Midbrain (tissue), 1 donor: ENCODE results near the gene CEACAM19.
"Not testable (repeated sequence)": the region's sequence is repeated elsewhere in the genome, so short reads cannot be mapped to it uniquely, and the experiment has no call there.

ENCODE experiments used
- DNase-seq: peaks from one replicate; lab custom pipeline; 2025; lab: John Stamatoyannopoulos, UW

Gene CEACAM19

DNA sequence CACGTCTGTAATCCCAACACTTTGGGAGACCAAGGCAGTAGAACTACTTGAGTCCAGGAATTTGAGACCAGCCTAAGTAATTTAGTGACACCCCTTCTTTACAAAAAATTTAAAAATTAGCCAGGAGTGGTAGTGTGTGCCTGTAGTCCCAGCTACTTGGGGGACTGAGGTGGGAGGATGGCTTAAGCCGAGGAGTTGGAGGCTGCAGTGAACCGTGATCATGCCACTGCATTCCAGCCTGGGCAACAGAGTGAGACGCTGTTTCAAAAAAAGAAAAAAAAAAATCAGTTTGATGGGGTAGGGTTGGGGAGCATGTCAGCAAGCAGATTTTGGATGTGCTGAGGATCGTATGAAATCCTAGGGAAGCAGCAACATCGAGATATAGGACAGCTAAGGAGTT lies 4.2 kb downstream of the CEACAM19 start:
- DNase-seq: no peak

DNA sequence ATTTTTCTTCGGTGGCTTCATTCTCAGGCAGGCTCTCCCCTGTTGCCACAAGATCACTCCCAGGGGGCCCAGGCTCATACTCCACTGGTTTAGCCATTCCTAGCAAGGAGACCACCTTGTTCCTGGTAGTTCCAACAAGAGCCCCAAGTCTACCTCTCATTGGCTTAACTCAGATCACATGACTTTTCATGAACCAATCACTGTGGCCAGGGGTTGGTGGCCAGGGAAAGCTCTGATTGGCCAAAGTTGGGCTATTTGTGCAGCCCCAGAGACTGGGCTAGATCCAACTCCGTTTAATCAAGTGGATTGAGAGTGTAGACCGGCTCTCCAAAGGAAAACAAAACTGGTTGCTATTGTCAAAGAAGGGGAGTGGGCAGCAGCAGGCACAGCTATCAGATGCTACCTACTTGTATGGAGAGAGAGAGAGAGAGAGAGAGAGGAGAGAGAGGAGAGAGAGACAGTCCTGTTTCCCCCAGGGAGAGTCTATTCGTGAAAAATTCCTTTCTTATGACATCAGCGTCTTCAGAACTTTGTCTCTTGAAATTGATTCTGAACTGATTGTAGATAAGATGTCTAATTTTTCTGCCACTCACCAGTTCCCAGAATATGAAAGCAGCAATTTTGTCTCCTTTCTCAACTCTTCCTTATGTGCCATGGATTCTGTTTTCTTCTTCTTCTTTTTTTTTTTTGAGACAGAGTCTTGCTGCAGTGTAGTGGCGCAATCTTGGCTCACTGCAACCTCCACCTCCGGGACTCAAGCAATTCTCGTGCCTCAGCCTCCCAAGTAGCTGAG lies 5.9 kb downstream of the CEACAM19 start:
- no peak for DNase-seq

GRCh38 chr19:44680536-44680935 lies 9.3 kb downstream of the CEACAM19 start:
- no peak for DNase-seq

- no peak for DNase-seq
These were observed 10.9 kb downstream of the CEACAM19 start for GRCh38 chr19:44681992-44682790.

DNA sequence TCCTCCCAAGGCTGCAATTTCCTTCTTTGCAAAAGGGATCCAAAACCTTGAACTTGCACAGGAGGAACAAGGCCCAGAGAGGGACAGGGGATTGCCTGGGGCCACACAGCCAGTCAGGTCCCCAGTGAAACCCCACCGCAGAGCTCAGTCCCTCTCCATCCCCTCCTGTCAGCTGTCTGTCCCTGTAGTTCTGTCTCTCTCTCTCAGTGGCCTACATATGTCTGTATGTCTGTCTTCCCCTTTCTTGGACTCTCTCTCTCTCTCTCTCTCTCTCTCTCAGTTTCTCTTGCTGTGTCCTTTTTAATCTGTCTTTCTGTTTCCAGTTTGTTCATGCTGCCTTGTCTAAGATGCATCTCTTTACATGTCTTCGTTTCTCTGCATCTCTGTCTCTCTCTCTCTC lies 11.5 kb downstream of the CEACAM19 start:
- DNase-seq: no peak

DNA sequence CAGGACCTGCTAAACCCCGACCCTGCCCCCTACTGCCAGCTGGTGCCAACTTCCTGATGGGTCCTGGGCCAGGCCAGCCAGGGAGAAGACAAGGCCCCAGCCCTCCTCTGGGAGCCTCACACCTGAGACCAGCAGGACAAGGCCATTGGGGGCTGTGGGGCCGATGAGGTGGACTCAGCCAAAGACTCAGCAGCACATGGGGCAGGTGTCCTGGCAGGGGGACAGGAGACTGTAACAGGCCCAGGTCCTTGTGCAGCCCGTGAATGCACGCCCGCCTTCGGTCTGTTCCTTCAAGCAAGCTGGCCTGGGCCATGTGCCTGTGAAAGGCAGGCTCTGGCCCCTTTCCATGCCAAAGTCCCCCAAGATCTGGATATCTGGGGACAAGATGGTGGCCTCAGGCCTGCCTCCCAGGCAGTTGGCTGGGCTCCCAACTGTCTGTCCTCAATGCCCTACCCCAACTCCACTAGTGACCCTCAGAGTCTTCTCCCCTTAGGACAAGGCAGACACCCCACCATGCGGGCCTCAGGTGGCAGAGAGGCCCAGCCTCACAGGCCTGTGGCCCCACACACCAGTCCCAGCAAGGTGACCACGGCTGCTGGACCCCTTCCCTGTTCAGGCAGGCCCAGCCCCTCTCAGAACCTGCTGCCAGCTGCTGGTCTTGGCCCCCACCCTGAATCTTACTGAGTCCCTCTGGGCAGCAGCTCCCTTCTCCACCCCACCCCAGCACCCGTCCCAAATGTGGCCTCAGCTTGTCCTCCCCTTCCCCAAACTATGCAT lies 12.3 kb downstream of the CEACAM19 start:
- DNase-seq: no peak

GRCh38 chr19:44684396-44684795 lies 13.1 kb downstream of the CEACAM19 start:
- DNase-seq: not testable (repeated sequence)

DNA sequence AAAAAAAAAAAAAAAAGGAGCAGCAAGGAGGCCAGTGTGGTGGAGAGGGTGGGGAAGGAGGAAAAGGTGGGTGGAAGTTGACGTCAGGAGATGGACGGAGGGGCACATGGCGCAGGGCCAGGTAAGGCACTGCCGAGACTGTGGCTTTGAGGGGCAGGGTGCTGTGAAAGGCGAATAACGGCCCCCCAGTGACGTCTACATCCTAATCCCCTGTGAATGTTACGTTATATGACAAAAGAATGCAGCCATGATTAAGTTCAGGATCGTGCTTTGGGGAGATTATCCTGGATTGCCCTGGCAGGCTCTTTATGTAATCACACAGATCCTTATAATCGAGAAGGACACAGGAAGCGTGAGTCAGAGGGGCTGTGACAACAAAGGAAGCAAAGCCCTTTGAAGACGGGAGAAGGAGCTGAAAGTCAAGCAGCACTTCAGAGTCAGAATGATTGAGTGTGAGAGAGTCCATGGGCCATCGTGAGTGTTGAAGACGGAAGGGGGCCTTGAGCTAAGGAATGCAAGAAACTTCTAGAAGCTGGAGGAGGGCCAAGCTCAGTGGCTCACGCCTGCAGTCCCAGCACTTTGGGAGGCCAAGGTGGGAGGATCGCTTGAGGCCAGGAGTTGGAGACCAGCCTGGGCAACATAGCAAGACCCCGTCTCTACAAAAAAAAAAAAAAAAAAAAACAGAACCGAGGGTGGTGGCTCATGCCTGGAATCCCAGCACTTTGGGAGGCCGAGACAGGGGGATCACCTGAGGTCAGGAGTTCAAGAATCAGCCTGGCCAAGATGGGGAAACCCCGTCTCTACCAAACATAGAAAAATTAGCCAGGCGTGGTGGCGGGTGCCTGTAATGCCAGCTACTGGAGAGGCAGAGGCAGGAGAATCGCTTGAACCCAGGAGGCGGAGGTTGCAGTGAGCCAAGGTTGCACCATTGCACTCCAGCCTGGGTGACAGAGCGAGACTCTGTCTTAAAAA lies 13.9 kb downstream of the CEACAM19 start:
- DNase-seq: no peak

DNA sequence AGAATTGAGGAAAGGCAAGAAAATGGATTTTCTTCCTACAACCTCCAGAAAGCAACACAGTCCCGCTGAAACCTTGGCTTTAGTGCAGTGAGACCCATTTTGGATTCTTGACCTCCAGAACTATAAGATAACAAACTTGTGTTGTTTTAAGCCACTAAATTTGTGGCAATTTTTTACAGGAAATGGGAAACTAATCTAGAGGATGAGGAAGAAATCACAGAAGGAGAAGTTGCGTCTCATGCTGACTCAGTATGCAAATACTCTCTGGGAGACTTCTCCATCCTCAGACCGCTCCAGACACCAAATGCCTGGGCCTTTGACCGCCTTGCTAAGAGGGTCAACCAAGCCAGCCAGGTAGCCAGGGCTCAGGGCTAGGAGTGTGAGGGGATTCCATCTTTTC lies 14.6 kb downstream of the CEACAM19 start:
- DNase-seq: no peak

DNA sequence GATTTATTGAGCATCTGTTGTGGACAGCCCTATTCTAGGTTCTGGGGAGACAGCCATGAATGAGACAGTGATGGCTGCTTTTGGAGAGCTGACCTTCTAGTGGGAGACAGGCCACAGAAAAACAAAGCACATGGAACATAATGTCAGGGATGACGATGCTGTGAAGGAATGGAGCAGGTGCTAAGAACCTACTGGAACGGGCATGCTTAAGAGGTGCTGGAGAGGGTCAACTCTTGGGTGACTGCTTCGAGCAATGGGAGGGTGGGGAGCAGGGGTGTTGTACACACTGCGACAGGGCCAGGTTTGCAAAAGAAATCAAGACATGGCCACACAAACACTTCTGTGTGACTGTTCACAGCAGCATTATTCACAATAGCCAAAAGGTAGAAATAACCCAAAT lies 15.6 kb downstream of the CEACAM19 start:
- DNase-seq: no peak

GRCh38 chr19:44687888-44688287 lies 16.6 kb downstream of the CEACAM19 start:
- DNase-seq: no peak

DNA sequence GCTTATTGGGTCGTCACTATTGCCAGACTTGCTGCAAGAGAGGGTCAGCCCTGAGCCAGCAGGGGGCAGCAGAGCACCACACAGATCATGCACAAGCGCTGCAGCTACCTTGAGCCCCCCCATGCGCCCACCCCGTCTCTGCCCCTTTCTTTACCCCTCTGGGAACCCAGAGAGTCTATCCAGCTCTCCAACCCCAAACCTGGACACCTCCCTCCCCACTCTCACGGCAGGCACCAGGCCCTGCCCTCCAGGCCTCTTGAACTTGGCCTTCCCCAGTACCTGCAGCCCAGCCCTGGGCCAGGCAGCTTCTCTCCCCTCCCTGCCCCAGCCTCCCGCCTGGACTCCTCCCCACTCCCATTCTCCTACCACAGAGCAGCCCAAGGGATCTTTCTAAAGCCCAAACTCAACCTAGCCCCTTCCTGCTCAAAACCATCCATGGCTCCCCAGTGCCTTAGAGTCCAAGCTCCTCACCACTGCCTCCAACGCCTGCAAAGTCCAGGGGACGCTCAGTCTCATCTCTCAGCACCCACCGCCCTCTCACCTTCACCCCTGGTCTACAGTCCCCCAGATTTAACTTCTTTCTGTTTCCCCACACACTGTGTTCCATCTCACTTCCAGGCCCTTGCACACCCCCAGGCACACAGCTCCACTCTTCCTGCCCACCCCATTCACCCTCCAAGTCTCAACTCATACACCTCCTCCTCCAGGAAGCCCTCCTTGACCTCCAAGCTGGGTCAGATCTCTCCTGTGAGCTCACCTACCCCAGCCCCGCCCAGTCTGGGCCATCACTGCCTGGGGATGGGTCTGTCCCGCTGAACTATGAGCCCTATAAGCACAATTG lies 18.2 kb downstream of the CEACAM19 start:
- peak; percentile 53 for DNase-seq

DNA sequence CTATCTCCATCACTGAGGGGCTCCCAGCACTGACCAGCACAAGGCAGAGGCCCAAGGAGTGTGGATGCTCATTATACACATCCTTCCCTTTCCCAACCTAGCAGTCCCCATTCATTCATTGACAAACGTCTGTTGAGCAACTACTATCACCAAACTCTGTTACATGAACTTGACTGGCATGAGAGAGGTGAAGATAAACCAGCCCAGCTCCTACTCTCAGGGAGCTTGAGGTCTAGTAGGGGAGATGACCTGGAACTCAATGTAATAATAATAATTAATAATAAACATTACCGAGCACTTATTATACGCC lies 18.8 kb downstream of the CEACAM19 start:
- no peak for DNase-seq

GRCh38 chr19:44692379-44692721 lies 21.1 kb downstream of the CEACAM19 start:
- no peak for DNase-seq

GRCh38 chr19:44694184-44694579 lies 22.9 kb downstream of the CEACAM19 start:
- no peak for DNase-seq

DNA sequence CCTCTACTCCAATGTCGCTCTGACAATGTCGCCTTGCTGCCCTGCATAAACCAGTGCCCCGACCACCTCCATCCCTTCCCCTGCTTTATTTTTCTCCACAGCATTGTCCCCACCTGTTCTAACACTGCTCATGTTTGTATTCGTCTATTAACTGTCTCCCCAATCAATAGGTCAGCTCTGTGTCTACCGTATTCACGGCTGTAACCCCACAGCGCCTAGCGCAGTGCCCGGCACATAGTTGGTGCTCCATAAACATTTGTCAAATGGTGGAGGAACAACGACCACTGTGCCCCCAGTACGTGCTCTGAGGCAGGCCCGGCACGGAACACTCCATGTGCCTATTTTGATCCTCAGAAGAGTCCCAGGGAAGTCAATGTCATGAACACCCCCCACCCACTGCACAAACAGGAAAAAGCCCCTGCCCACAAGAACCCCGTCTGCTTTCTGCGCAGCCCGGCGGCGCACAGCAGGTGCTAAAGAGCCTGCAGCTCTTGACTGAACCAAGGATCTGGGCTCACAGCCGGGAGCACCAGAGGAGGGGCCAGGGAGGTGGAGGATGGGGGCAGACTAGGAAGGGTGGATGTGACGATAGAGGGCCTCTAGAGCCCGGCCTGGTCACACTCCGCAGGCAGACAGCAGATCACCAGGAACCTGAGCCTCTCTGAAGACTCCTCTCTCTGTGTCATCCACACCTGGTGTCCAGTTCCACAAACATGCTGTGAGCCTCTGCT lies 25.8 kb downstream of the CEACAM19 start:
- no peak for DNase-seq

DNA sequence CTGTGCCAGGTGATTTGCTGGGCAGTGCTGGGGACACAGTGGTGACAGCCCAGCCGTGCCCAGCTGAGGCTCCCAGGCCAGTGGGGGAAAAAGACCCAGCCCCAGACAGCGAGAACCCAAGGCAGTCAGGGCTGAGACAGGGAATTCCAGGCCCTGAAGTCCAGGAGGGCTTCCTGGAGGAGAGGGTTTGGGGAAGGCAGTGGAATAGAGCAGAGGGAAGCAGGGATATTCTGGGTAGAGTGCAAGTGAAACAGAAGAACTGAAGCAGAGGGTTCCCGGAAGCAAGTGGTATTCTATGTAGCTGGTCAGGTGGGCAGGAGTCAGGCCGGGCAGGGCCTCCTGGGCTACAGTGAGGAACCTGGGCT lies 26.4 kb downstream of the CEACAM19 start:
- DNase-seq: no peak

GRCh38 chr19:44698492-44699201 lies 27.4 kb downstream of the CEACAM19 start, which contains the start of gene CEACAM16:
CEACAM16 (plus strand) TSS chr19:44699151; CDS start chr19:44701457, 2,306 bp downstream.
- DNase-seq: no peak

DNA sequence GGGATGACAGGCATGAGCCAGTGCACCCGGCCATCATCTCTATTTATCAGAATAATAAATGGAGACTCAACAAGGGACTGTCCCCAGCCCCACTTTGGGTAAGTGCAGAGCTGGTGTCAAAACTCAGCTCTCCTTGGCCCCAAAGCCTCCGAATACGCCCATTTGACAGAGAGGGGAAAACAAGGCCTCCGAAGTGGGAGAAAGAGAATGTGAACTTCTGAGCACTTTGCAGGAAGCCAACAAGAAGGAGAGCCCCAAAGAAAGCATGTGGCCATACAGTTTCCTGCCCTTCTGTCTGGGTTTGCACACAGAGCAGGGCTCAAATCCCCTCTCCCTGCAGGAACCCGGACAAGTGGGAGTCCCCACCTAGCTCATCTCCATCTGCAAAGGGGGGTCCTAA lies 29.3 kb downstream of the CEACAM19 start:
- DNase-seq: no peak
